ENCODE results near the gene RTP4.

Gene RTP4, protein sequence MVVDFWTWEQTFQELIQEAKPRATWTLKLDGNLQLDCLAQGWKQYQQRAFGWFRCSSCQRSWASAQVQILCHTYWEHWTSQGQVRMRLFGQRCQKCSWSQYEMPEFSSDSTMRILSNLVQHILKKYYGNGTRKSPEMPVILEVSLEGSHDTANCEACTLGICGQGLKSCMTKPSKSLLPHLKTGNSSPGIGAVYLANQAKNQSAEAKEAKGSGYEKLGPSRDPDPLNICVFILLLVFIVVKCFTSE

DNA sequence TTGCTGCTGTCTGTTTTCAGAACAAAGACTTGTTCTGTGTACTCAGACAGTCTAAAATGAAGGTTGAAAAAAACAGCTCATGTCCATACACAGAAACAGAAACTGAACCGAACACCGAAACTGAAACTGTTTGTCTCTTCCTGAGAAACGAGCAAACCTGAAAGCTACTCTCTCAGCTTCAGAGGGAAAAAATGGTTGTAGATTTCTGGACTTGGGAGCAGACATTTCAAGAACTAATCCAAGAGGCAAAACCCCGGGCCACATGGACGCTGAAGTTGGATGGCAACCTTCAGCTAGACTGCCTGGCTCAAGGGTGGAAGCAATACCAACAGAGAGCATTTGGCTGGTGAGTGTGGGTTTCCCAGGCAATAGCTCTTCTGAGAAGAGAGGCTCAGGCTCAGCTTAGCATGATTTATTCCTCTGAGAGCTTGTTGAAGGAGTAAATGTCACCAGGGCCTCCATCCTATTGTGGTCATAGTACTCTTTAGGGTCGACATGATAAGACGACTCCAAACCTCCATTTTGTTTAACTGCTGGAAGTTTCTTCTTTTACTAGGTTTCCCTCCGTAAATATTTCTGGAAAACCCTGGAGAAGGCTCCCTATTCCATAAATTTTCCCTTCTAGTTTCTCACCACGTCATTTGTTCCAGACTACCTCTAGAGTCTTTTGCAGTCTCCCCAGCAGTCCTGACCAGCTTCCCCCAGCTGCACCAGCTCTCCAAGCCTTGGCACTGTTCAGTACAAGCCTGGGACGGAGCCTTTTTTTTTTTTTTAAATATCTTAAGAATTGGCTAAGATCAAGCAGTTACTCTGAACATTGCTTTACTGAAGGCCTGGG lies at the start of gene RTP4:
Gene RTP4 (plus strand): TSS at position 135 of the 838 bp plus-strand sequence. CDS start 57 bp downstream, at position 192.
- no peak for DNase-seq (ENCODE audit: low read depth)

DNA sequence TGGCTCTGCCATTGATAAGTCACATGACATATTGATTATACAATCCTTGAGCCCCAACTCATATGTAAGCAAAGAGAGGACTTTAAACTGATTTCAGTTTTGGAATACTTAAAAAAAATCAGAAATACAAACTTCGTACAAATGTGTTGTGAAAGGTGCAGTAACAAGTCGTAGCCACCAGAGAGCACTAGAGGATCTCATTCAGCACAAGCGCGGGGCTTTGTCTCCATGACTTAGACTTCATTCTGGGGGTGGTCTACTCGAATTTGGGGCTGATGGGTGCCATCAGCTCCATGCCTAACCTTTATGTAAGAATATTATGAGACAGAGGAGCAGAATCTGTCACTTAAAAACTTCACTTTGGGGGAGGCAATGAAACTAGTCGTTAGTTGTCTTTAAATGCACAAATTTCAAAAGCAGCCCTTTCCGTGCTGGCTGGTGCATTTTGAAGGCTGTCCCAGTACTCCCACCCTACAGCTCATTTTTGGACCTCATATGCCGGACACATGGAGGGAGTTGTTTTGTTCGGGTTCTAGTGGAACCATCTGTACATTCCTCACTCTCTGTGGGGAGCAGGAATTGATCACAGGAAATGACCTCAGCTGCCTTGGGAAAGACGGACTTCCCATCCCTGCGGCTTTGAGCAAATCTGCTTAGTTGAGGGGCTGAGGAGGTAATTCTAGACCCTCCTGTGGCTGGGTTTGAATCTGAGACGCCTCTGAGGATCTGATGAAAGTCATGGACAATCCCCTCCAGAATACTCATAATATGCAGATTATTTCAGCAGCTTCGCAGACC lies 49.2 kb upstream of the RTP4 start:
- no peak for DNase-seq (ENCODE audit: low read depth)

DNA sequence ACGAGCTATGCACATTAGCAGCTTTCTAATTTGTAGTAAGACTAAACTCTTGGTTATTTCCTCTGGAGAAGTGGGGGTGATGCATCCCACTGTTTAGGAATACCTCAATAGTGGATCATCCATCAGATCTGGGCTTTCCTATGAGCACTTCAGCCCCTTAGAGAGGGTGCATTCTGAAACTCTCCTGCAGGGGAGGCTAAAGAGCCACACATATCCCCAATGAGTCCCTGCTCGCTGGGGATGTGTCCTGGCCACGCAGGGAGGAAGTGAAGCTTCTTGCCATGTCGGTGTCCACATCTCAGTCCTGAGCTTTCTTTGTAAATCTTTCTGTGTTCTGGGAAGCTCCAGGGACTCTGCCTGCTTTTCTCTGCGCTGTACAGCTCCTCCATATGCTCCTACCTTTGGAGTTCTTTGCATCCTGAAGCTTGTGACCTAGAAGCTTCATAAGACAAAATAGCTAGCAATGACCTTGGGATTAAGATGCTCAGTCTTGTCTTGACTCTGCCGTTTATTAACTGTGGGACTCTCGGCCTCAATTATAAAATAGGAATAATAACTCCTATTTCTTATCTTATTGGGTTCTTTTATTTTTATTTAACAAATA lies 48.4 kb upstream of the RTP4 start:
- DNase-seq (ENCODE audit: low read depth), result no peak

DNA sequence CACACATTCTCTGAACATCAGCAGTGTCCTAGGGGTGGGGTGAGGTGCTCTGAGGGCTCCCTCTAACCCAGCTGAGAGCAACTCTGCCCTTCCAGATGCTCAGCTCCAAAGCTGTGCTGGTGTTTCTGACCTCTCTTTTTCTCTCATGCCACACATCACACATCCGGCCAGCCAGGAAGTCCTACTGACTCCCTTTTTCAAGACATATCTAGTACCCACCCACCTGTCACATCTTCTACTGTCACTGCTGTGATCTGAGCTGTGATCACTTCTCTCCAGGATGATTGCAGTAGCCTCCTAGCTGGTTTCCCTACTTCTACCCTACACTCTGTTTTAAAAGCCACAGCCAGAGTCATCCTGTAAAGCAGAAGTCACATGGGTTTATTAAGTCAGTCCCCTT lies 46.4 kb upstream of the RTP4 start:
- DNase-seq (ENCODE audit: low read depth), result no peak

DNA sequence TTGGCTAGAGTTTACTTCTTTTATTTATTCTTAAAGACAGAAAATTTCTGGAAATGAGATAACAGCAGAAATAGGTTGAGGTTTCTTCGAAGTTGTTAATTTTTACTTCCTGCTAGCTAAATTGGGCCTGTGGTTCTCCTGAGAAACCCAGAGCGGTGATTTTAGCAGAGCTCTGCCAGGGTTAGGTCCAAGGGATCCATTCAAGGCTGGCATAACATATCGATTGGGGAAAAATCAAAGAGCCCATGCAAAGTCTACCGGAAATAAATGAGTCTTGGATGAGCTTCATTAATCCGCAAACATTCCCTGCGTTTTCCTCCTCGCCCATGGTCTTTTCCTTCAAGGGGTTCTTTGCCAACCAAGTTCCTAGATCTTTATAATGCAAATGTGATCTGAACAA lies 45.9 kb upstream of the RTP4 start:
- DNase-seq (ENCODE audit: low read depth), result no peak

DNA sequence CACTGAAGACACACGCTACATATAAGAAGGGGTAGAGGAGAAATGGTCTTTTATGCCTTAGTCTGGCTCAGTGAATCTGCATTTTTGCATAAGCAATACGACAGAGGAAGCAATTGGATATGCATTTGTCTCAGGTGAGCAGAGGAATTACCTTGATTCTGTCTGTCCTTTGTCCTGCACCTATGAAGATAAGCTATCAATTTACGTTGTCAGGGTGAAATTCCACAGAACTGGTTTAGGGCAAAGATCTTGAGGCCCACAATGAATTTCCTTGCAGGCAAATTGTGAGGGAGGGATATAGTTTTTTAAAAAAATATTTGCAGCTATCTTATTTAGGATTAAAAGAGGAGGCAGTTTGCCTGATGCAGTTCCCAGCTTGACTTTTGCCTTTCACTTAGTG lies 45.1 kb upstream of the RTP4 start:
- no peak for DNase-seq (ENCODE audit: low read depth)

DNA sequence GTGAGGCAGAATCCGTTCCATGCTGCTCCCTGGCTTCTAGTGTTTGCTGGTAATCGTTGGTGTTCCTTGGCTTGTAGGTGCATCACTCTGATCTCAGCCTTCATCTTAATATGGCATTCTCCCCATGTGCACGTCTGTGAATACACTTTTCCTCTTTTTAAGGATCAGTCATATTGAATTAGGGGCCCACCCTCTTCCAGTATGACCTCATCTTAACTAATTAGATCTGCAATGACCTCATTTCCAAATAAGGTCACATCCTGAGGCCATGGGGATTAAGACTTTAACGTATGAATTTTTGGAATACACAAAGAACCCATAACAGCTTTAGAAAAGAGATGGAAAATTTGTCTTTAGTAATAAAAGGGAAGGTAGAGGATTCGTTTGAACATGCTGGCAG lies 42.6 kb upstream of the RTP4 start:
- no peak for DNase-seq (ENCODE audit: low read depth)

DNA sequence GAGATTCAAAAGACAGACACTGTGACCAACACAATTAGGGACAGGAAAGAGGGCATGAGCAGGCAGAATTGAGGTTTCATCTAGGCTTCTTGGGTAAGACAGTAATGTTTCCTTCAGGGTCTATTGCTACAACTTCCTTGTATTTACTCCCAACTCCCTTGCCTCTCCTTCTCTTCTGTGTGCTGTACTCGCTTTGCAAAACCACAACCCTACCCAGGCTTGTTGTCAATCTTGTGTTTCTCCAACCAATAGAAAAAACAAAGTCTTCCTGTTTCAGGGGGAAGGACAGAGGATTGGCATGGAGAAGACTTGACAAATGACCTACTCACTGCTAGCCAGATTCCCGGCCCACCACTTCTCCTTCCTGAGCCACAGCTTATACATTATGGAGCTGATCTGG lies 40.3 kb upstream of the RTP4 start:
- no peak for DNase-seq (ENCODE audit: low read depth)

DNA sequence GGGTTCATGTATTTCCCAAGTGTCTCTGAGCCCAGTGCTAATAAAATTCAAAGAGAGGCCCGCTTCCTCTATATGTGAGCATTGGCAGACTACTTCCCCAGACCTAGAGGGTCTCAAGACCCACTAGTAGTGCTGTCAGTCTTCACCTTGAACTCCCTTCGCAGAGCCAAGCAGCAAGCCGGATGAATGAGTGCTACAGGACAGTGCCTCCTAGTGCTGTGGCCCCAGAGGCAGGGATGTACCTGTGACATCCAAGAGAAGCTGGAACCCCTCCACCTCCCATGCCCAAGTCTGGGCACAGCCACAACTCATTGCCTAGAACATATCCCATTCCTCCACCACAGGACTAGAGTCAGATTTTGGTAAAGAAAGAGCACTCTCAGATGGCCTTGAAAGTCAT lies 39.5 kb upstream of the RTP4 start:
- no peak for DNase-seq (ENCODE audit: low read depth)

DNA sequence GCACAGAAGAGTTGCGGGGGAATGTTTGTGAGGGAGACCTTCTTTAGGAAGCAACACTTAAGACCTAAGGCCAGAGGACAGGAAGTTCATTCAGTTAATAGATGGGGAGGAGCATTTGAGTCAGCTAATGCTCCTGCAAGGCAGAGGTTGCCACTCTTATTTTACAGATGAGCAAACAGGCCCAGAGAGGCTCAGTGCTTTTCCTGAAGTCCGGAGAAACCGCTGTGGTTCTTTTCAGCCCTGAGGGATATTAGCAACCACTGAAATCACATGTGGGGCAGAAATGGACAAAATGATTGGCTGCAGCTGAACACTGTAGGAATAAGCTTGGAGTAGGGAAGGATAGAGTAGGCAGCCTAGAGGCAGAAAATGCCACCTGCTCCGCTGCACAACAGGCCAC lies 33.3 kb upstream of the RTP4 start:
- no peak for DNase-seq (ENCODE audit: low read depth)

DNA sequence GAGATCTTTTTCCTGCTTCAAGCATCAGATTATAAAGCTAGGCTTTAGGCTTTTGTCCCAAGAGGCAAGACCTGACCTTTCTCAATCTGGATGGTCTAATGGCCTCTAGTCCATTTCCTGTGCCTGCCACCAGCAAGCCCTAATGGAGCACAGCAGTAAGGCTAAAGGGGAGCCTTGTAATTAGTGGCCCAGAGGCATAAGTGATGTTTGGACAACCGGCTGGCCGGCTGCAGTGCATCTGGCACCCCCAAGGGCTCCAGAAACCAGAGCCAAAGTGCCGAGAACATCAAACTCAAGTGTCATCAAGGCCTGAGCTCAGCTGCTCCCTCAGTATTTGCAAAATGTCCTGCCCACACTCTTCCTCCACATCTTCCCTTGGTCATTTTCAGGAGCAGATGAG lies 31.9 kb upstream of the RTP4 start:
- DNase-seq (ENCODE audit: low read depth), result no peak

DNA sequence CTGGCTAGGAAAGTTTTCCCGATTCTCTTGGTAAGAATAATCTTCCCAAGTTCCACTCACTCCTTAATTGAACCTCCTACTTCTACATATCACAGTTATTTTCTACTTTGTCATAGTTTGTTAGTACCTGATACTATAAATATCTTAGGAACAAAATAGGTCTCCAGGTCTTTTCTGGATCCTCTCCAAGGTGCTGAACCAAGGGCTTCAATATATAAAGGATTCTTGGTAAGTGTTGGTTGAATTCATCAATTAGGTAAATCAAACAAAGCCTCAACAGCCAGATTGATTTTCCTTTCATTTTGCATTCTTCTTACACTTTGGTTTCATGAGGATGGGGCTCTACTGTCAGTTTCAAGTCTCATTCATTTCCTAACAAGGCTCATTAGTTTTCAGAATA lies 27.6 kb upstream of the RTP4 start:
- DNase-seq (ENCODE audit: low read depth), result no peak

DNA sequence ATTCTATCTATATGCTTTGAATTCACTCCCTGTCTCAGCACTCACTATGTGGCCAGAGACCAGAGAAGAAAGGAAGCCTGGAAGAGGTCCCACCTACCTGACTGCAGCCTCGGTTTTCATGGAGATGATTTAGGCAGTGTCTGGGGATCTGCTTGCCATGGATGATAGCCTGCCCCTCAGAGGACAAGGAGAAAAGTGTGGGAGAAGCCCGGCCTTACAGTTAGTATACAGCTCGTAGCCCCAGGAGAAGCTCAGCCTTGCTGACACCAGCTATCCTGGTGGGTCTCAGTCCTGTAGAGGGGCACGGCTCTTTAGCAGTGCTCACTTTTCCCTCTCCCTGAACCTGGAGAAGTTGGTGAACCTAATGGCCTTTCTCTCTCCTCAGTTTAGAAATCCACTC lies 25.9 kb upstream of the RTP4 start:
- DNase-seq (ENCODE audit: low read depth), result no peak

DNA sequence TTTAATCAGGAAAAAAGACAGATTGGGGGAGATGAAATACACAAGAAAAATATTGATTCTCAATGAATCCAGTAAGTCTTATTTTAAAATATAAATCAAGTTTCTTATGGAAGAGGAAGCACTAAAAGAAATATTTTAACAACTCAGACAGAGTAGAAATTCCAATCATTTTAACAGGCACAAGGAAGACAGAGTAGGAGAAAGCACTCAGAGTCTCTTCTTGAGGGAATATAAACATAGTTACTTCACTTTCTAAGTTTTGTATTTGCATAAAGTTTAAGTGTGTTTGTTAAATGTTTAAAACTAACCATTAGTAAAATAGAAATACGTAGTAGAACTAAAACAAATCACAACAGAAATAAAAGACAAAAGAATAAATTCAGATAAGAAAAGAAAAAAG lies 24.5 kb upstream of the RTP4 start:
- no peak for DNase-seq (ENCODE audit: low read depth)

DNA sequence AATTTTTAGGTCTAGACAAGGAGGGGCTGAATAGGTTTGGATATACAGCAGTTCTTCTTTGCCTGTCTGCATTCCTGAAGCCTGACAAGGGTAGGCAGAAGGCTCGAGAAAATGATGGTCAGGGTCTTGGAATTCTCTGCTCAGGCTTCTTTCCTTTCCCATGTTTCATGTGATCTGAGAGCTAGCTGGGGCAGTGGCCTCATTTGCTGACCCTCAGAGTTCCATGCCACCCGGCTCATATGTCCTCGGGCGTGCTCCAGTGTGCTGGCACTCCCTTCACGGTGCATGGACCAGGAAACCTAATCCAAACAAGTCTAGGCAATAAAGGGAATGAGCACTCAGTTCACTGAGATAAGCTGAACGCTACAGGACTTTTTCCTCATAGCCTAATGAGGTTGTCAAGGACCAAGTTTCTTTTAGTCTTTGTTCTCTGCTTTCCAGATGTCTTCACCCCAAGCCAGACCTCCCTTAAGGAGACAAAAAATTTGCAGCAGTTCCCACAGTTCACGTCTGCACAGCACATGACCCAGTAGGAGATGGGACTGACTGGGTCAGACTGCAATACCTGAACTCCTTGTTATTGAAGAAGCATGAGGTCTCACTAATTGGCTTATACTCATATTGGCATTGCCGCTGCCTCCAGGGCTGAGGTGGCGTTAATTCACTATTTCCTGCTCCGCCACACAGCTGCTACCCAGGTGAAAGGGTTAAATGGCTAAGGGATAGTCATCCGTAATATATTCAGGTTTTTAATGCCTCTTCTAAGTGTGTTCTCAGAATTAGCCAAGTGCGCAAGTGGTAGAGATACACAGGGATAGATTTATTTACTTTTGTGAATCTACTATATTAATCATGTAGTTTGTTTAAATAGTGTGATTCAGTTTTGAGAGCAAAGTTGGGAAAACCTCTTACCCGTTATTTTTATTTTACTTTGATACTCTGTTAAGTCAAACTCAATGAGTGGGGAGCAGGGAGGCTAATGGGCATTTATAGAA lies 15.3 kb upstream of the RTP4 start:
- no peak for DNase-seq (ENCODE audit: low read depth)

DNA sequence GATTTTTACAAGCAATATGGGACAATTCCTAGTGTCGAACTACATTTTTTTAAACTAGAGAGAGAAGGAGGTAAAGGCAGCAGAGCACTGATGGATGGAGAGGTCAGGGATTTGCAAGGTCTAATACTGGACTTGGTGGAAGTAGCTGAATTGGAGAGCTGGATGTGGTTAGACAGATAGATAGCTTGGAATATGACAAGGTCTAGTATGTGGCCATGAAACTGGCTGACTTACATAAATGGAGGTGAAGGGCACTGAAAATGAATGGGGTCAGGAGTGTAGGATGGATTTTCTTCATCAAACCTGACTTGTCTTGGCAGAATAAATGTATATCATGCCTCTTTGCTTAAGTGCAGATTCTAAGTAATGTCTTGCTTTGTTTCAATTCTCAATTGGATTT lies 10.1 kb upstream of the RTP4 start:
- DNase-seq (ENCODE audit: low read depth), result no peak

DNA sequence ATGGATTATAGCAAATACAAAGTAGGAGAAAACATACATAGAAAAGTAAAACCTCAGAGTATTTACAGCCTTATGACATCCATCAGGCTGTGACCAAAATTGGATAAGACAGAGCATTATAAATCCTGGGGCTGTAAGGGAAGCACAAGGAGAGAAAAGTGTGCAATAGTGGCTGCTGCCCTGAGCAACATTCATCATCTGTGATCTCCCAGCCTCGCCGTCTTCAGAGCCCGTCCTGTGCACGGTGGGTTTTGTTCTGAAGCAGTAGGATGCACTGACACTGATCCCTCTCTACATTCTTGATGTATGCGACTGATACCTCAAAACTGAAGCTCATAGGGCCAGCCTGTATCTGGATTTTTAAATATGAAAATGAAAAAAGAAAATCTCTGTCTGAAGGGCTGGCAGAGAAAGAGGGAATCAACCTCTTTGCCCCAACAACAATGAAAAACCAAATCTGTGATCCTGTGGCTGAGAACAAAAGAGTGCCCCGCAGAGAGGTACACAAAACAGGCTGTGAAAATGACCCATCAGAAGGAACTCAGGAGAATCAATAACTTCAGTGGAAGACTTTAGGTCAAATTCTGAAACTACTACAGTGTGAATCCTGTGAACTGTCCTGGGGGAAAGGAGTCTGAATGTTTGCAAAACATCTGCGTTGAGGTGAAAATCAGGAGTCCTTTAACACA lies 8.2 kb upstream of the RTP4 start:
- DNase-seq (ENCODE audit: low read depth), result no peak

DNA sequence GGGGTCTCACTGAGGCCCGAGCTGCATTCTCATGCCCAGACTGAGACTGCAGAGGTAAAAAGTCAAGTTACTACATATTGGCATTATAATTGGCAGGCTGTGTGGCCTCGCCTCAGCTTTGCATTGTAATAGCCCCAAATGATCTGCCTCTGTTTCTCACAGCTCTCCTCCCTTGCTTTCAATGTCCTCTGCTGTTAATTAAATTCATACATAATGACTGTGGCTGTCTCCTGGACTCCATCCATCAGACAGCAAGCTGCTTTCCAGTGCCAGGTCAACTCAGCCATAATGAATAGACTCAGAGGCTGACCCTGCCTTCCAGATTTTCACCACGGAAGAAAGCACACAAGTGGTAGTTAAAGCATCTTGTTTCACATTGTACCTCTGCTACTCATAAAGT lies 7.6 kb upstream of the RTP4 start:
- DNase-seq (ENCODE audit: low read depth), result no peak

DNA sequence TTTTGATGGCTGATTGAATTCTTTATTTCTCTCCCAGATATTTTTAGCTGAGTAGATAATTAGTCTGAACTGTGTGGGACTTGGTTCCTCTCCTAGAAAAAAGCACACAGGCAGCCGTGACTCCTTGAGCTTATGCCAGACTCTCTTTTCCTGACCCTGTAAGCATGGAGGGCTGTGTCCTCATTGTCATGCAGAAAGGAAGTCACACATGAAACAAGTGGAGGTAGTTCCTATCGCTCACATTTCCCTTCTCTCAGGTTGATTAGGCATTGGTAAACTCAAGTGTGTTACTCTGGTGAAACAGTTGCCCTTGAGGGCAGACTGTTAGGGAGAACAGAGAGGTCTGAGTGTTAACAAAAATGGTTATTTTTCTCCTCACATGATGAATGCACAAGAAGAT lies 6.3 kb upstream of the RTP4 start:
- no peak for DNase-seq (ENCODE audit: low read depth)

DNA sequence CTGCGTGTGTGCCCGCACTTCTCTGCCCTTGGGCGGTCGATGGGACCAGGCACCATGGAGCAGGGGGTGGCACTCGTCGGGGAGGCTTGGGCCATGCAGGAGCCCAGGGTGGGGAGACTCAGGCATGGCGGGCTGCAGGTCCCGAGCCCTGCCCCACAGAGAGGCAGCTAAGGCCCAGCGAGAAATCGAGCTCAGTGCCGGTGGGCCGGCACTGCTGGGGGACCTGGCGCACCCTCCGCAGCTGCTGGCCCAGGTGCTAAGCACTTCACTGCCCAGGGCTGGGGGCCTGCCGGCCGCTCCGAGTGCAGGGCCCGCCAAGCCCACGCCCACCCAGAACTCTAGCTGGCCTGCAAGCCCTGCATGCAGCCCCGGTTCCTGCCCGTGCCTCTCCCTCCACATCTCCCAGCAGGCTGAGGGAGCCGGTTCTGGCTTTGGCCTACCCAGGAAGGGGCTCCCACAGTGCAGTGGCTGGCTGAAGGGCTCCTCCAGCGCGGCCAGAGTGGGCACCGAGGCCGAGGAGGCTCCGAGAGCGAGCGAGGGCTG lies 553 bp upstream of the RTP4 start:
- no peak for DNase-seq (ENCODE audit: low read depth)

DNA sequence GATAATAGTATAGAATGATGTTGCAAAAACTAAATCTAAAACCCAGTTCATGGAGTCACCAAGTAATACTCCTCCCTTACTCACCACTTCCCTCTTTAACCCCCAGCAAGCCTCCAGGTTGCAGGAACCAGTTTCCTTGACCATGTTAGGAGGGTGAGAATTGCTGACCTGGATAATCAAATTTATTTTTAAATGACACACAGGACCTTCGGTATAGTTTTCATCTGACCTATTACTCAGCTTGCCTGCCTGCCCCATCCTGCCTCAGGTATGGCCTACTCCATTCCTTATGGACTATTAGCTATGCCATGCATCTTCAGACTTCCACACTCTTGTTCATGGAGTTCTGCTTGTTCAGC lies 883 bp downstream of the RTP4 start:
- no peak for DNase-seq (ENCODE audit: low read depth)
